Adrenal gland (tissue), 12 donors: ENCODE data around the gene CNIH2. TPM values are rescaled to one million over a fixed set of nuclear protein-coding genes. Genes with fewer than 3 reads are reported as not detected.

Experiments
- DNase-seq, 7 donors: peaks; one replicate each; pipeline ENCODE4 v3.0.0-alpha.2; 2019 to 2020
- H3K27ac ChIP-seq, 5 donors: fragments of 200-600 bp; sonication (generic) in 4 of 5; 1 replicate in 3 of 5; 2 replicates in 2 of 5; pipeline versions ENCODE4 v1.5.1 to v1.8.0; 2016 to 2020; ENCODE audit warnings: mild to moderate bottlenecking in 1 of 5
- H3K27me3 ChIP-seq: fragments of 200-600 bp; 2 replicates; pipeline ENCODE4 v1.8.0; 2021
- H3K36me3 ChIP-seq, 2 donors: fragments of 200-600 bp; replicated peaks in 1 of 2; 1 replicate in 1 of 2; 2 replicates in 1 of 2; pipeline versions ENCODE4 v1.5.1 to v1.8.0; 2018 to 2022
- H3K4me1 ChIP-seq, 2 donors: fragments of 200-600 bp; replicated peaks in 1 of 2; 1 replicate in 1 of 2; 2 replicates in 1 of 2; pipeline versions ENCODE4 v1.5.1 to v1.8.0; 2018 to 2021
- H3K4me3 ChIP-seq, 4 donors: fragments of 200-600 bp; sonication (generic) in 3 of 4; one replicate each; pipeline ENCODE4 v1.5.1; 2016 to 2018
- H3K9me3 ChIP-seq, 3 donors: fragments of 200-600 bp; sonication (generic) in 1 of 3; replicated peaks in 1 of 3; 1 replicate in 2 of 3; 2 replicates in 1 of 3; pipeline versions ENCODE4 v1.5.1 to v1.8.0; 2016 to 2021
- POLR2A ChIP-seq, 2 donors: fragments of 450-650 bp; IDR thresholded peaks; one replicate each; pipeline ENCODE4 v1.6.1; 2017; ENCODE audit warnings: antibody characterized with exemption in 2 of 2, mild to moderate bottlenecking in 2 of 2, moderate library complexity in 1 of 2
- WGBS, 4 donors: extraction: QIAGEN DNeasy Blood & Tissue Kit in 2 of 4; methylation state at CpG; one replicate each; pipeline versions ENCODE4 v1.1.5 to v1.1.7; 2013 to 2017; 5-methylcytosine and 5-hydroxymethylcytosine counted together
- intact Hi-C, 2 donors: fragments of 100-400 bp; cut with DNase I; formaldehyde crosslinking; loops; one replicate each; pipeline versions ENCODE4 v1.14.1 to v1.15.0; 2022 to 2023
- polyA plus RNA-seq, 3 donors: library from polyadenylated mRNA; stranded (reverse); fragments of 200-250 nt in 2 of 3; fragments of 350-450 nt in 1 of 3; fragmentation: Illumina TruSeq in 1 of 3; extraction: RNeasy Lipid Tissue Mini Kit (QIAGEN cat#74804) in 1 of 3; gene quantifications; one replicate each; pipeline ENCODE4 v1.2.3, GENCODE V29; 2013 to 2014
- total RNA-seq, 9 donors: library from RNA; depleted of rRNA in 4 of 9; stranded (reverse); fragments of >200 nt in 4 of 9; fragments of 120-200 nt in 1 of 9; fragmentation: NEBNext Ultra II Directional in 1 of 9; extraction: Animal tissue kit (Norgen Biotek cat#: 25700) in 1 of 9; gene quantifications; one replicate each; pipeline versions ENCODE4 v1.1.0 to v1.2.4, GENCODE V29; 2013 to 2023
- TF ChIP-seq, protein P1 (sequence below), 6 experiments: fragments of 450-650 bp in 4 of 6; fragments of 200-600 bp in 2 of 6; sonication (generic) in 1 of 6; IDR thresholded peaks; 1 replicate in 5 of 6; 2 replicates in 1 of 6; pipeline versions ENCODE4 v1.5.1 to v1.8.0; 2016 to 2021; ENCODE audit warnings: antibody characterized with exemption in 6 of 6, mild to moderate bottlenecking in 2 of 6, moderate library complexity in 1 of 6
- donor health status: healthy with polysubstance abuse.
- donor health status: Bipolar disorder and iron deficiency.
- donor health status: DM: yes; HTN: yes; CAD: no.
- donor health status: DM: no; HTN: no; CAD: no.
- donor health status: DM: no; HTN: no; CAD: no.
- donor health status: DM: yes; HTN: yes; CAD: no.

CNIH2 gene
- total and polyA plus RNA-seq, 12 donors, result 0.55 to 13.4 (median 2.9) TPM; not detected in 2

GRCh38 chr11:66240781-66241136, 37.2 kb upstream of the CNIH2 start:
- WGBS, 4 donors, result 83 to 93% (median 93%) methylated on average over 9 of the region's 9 CpGs
- no peaks in the 10 kb centered on the region for H3K4me1 ChIP-seq
- TF ChIP-seq POLR2A (IDR thresholded peaks at IDR 0.05), result no peak
- TF ChIP-seq, protein P1, sequence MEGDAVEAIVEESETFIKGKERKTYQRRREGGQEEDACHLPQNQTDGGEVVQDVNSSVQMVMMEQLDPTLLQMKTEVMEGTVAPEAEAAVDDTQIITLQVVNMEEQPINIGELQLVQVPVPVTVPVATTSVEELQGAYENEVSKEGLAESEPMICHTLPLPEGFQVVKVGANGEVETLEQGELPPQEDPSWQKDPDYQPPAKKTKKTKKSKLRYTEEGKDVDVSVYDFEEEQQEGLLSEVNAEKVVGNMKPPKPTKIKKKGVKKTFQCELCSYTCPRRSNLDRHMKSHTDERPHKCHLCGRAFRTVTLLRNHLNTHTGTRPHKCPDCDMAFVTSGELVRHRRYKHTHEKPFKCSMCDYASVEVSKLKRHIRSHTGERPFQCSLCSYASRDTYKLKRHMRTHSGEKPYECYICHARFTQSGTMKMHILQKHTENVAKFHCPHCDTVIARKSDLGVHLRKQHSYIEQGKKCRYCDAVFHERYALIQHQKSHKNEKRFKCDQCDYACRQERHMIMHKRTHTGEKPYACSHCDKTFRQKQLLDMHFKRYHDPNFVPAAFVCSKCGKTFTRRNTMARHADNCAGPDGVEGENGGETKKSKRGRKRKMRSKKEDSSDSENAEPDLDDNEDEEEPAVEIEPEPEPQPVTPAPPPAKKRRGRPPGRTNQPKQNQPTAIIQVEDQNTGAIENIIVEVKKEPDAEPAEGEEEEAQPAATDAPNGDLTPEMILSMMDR (IDR thresholded peaks at IDR 0.05), result no peak
- H3K36me3 ChIP-seq, result peaks cover 0 to 42% of the 10 kb centered on the region in 2 donors
- H3K9me3 ChIP-seq, result no peaks in the 10 kb centered on the region
- H3K27ac ChIP-seq, result no peak overlapping the region
- no peak for DNase-seq
- intact Hi-C loops, result no loop called here
- no peak overlapping the region for H3K4me3 ChIP-seq
- no peaks in the 10 kb centered on the region for H3K27me3 ChIP-seq

DNA sequence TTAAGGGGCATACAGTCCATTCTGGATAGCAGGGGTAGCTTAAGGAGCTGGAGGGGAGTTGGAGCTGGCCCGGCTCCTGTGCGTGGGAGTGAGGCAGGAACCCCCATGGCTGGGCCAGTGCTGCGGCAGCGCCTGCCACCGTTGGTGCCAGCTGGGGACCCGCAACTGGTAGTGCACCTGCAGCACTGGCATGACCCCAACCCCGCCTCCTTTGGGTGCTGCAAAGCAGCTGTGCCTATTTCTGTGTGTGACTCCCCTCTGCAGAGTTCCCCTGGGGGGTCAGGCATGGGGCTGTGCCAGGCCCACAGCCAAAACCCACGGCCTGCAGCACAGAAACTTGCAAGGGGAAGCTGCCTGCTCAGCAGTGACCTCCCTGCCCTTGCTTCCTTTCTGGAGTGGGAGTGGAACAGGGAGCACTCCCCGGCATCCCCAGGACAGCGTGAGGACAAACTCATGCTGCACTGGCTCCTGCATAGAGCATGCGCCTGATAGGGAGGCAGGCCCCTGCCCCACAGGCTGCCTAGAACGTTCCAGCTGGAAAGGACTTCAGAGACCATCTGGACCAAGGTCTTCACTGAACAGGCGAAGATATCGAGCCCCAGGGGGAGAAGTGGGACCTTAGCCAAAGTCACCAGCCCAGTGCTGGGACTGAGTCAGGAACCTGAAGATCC, 35.7 kb upstream of the CNIH2 start:
- Histone ChIP-seq H3K27ac (no peak overlapping the region), H3K4me3 (no peak overlapping the region), H3K36me3 (peaks cover 0 to 42% of the 10 kb centered on the region in 2 donors), H3K4me1 (no peaks in the 10 kb centered on the region), H3K9me3 (no peaks in the 10 kb centered on the region), H3K27me3 (no peaks in the 10 kb centered on the region)
- intact Hi-C loops, result no loop called here
- WGBS, 4 donors, result 75 to 83% (median 79%) methylated on average over 8 to 14 of the region's 14 CpGs; no CpG with 5 or more reads in 1 of the 4 donors
- TF ChIP-seq, protein P1 (IDR thresholded peaks at IDR 0.05), result no peak
- TF ChIP-seq POLR2A (IDR thresholded peaks at IDR 0.05), result no peak
- no peak for DNase-seq

- no peak for DNase-seq
- intact Hi-C loops, result no loop called here
- Histone ChIP-seq H3K36me3 (peaks cover 0 to 32% of the 10 kb centered on the region in 2 donors), H3K4me3 (no peak overlapping the region), H3K4me1 (no peaks in the 10 kb centered on the region), H3K27me3 (no peaks in the 10 kb centered on the region), H3K9me3 (no peaks in the 10 kb centered on the region), H3K27ac (no peak overlapping the region)
- 79 to 87% (median 84%) methylated on average over 13 of the region's 13 CpGs for WGBS, 4 donors
- TF ChIP-seq, protein P1 (IDR thresholded peaks at IDR 0.05), result no peak
- TF ChIP-seq POLR2A (IDR thresholded peaks at IDR 0.05), result no peak
These were observed 34.0 kb upstream of the CNIH2 start for GRCh38 chr11:66243782-66244535.

DNA sequence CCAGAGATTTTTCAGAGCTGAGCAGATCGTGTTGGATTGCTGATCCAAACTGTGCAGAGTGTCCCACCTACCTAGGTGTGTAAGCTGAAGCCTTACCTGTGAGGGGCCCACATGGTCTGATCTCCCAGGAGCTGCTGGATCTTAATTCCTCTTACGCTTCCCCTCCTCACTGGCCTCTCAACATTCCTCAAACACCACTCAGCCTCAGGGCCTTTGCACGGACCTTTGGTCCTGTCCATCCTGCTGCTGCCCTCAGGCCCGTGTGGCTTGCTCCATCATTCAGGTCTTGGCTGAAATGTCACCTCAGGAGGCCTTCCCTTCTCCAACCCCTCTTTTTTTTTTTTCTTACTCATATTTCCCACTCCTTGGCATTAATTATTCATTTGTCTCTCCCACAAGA, 30.7 kb upstream of the CNIH2 start:
- Histone ChIP-seq H3K27ac (no peak overlapping the region), H3K4me3 (no peak overlapping the region), H3K36me3 (peaks cover 0 to 1% of the 10 kb centered on the region in 2 donors), H3K9me3 (no peaks in the 10 kb centered on the region), H3K4me1 (no peaks in the 10 kb centered on the region), H3K27me3 (no peaks in the 10 kb centered on the region)
- no peak for TF ChIP-seq POLR2A (IDR thresholded peaks at IDR 0.05)
- TF ChIP-seq, protein P1 (IDR thresholded peaks at IDR 0.05), result no peak
- 87 to 99% (median 97%) methylated on average over 4 of the region's 4 CpGs for WGBS, 4 donors
- intact Hi-C loops, result no loop called here
- DNase-seq, result no peak
